K562 (cell line): ENCODE data around the gene BRMS1. TPM values are rescaled to one million over a fixed set of nuclear protein-coding genes. Genes with fewer than 3 reads are reported as not detected.
A peak's percentile ranks its signal among the peaks of the same experiment; 100 is the strongest.

ENCODE experiments used
- ATAC-seq: fragments of 200-7000 bp; cut with Tn5 transposase; 3 replicates; pipeline ENCODE4 v1.9.1; 2020; ENCODE audit warnings: moderate library complexity
- BruUV-seq: library from RNA; stranded (reverse); fragments of 400-500 nt; replicated peaks from 2 replicates; lab custom pipeline; 2021; lab: Mats Ljungman, UMichigan
- CTCF ChIA-PET: fragments of 300-600 bp; formaldehyde crosslinking; extraction: SDS; loops from one replicate; lab custom pipeline; 2021; ENCODE audit warnings: low intra/inter-chr PET ratio; lab: Yijun Ruan, JAX
- POLR2A ChIA-PET: fragments of 300-600, 350-650 bp; sonication (Branson Sonifier 250); formaldehyde crosslinking; extraction: SDS; loops from one replicate; lab custom pipeline; 2021; ENCODE audit warnings: antibody characterized with exemption, inconsistent platforms; lab: Yijun Ruan, JAX
- DNase-seq, 4 experiments: peaks; one replicate each; pipeline versions ENCODE4 v3.0.0 to v3.0.0-alpha.2; 2011 to 2018; ENCODE audit warnings: low spot score in 3 of 4, mixed read lengths in 3 of 4; ENCODE audit errors: extremely low read depth in 1 of 4
- FAIRE-seq: peaks from 2 replicates; lab custom pipeline; 2011; peaks lifted over from hg19 to GRCh38; lab: Jason Lieb, UNC
- H2AFZ ChIP-seq: 2 replicates; pipeline ENCODE4 v1.6.0; 2011; ENCODE audit warnings: low read depth, low read length, control low read depth, inconsistent platforms
- H3K27ac ChIP-seq: fragments of 200-600 bp; 3 replicates; pipeline ENCODE4 v1.8.0; 2011; ENCODE audit warnings: low read depth, mild to moderate bottlenecking, control low read depth, inconsistent platforms, low read length, moderate library complexity, mixed read lengths; ENCODE audit errors: extremely low read depth
- H3K27me3 ChIP-seq, 2 experiments: fragments of 300-600 bp in 1 of 2; 2 replicates in 1 of 2; 3 replicates in 1 of 2; pipeline versions ENCODE4 v1.6.0 to v1.8.0; 2011; ENCODE audit warnings: inconsistent platforms in 2 of 2, low read length in 2 of 2, mild to moderate bottlenecking in 1 of 2, mixed read lengths in 1 of 2, moderate library complexity in 1 of 2; ENCODE audit not compliant: control insufficient read depth in 2 of 2, insufficient read depth in 2 of 2
- H3K36me3 ChIP-seq: fragments of 300-600 bp; 3 replicates; pipeline ENCODE4 v1.8.0; 2011; ENCODE audit warnings: mild to moderate bottlenecking, low read length, inconsistent platforms; ENCODE audit not compliant: control insufficient read depth, insufficient read depth
- H3K4me1 ChIP-seq, 2 experiments: fragments of 200-600 bp in 1 of 2; replicated peaks in 1 of 2; 2 replicates in 1 of 2; 3 replicates in 1 of 2; pipeline versions ENCODE4 v1.5.1 to v1.8.0; 2011; ENCODE audit warnings: inconsistent platforms in 2 of 2, low read length in 2 of 2, mild to moderate bottlenecking in 1 of 2, mixed read lengths in 1 of 2, moderate library complexity in 1 of 2; ENCODE audit not compliant: control insufficient read depth in 2 of 2, insufficient read depth in 2 of 2
- H3K4me2 ChIP-seq: 2 replicates; pipeline ENCODE4 v1.6.1; 2011; ENCODE audit warnings: low read length, control low read depth, inconsistent platforms, mixed read lengths; ENCODE audit not compliant: insufficient read depth
- H3K4me3 ChIP-seq: fragments of 200-600 bp; sonication (generic), shearing (Covaris generic); 2 replicates; pipeline ENCODE4 v1.5.1; 2016; ENCODE audit warnings: control low read depth, inconsistent platforms
- H3K79me2 ChIP-seq: fragments of 200-600 bp; 3 replicates; pipeline ENCODE4 v1.8.0; 2011; ENCODE audit warnings: low read length, inconsistent platforms; ENCODE audit not compliant: control insufficient read depth, insufficient read depth
- H3K9ac ChIP-seq, 2 experiments: 2 replicates each; pipeline versions ENCODE4 v1.6.0 to v1.6.1; 2011; ENCODE audit warnings: low read depth in 2 of 2, low read length in 2 of 2, control low read depth in 1 of 2, inconsistent platforms in 1 of 2, mild to moderate bottlenecking in 1 of 2, mixed read lengths in 1 of 2; ENCODE audit not compliant: insufficient read depth in 1 of 2
- H3K9me1 ChIP-seq: one replicate; pipeline ENCODE4 v1.6.0; 2011; ENCODE audit warnings: inconsistent platforms, mild to moderate bottlenecking, low read length, moderate library complexity; ENCODE audit not compliant: control insufficient read depth, insufficient read depth
- H3K9me3 ChIP-seq: replicated peaks from 2 replicates; pipeline ENCODE4 v1.5.1; 2011; ENCODE audit warnings: low read depth, low read length, inconsistent platforms; ENCODE audit not compliant: control insufficient read depth, insufficient read depth
- H4K20me1 ChIP-seq: replicated peaks from 2 replicates; pipeline ENCODE4 v1.6.1; 2011; ENCODE audit warnings: low read length, inconsistent platforms, mixed read lengths; ENCODE audit not compliant: control insufficient read depth, insufficient read depth
- CTCF ChIP-seq, 3 experiments: IDR thresholded peaks in 2 of 3; conservative IDR thresholded peaks in 1 of 3; 2 replicates each; pipeline ENCODE4 v1.5.1; 2011 to 2012; ENCODE audit warnings: low read length in 3 of 3, mild to moderate bottlenecking in 3 of 3, control low read depth in 2 of 3, improper control_type of control experiment in 1 of 3, inconsistent platforms in 1 of 3, low read depth in 1 of 3, mixed read lengths in 1 of 3, moderate library complexity in 1 of 3; ENCODE audit not compliant: insufficient read depth in 2 of 3
- ETV5 ChIP-seq: sonication (generic); formaldehyde crosslinking; IDR thresholded peaks from 2 replicates; pipeline ENCODE4 v1.4.0; 2020; ENCODE audit warnings: low read depth, mild to moderate bottlenecking, missing genetic modification reagents
- SIX5 ChIP-seq, 2 experiments: IDR thresholded peaks; 2 replicates each; pipeline ENCODE4 v1.6.1; 2011; ENCODE audit warnings: low read length in 2 of 2, borderline replicate concordance in 1 of 2, low read depth in 1 of 2, mild to moderate bottlenecking in 1 of 2, moderate library complexity in 1 of 2; ENCODE audit not compliant: insufficient read depth in 1 of 2
- SMARCA5 ChIP-seq: fragments of 450-650 bp; IDR thresholded peaks from 2 replicates; pipeline ENCODE4 v1.6.1; 2016
- SRSF1 ChIP-seq: fragments of 200-400 bp; formaldehyde crosslinking; IDR thresholded peaks from 2 replicates; pipeline ENCODE4 v1.6.1; 2017; ENCODE audit warnings: mild to moderate bottlenecking, low read depth, low read length, moderate library complexity
- ZNF354B ChIP-seq: fragments of 250-450 bp; sonication (Bioruptor Pico); IDR thresholded peaks from 2 replicates; pipeline ENCODE4 v1.4.0; 2020
- WGBS: fragments of 100-300 bp; shearing (Covaris generic); methylation state at CpG from one replicate; pipeline ENCODE4 v1.1.6; 2016; ENCODE audit warnings: low coverage, mixed read lengths; ENCODE audit not compliant: insufficient coverage; ENCODE audit errors: missing lambda C conversion rate; 5-methylcytosine and 5-hydroxymethylcytosine counted together
- in situ Hi-C: fragments of 300-500 bp; cut with MboI; formaldehyde crosslinking; loops from 4 replicates; pipeline ENCODE4 v1.15.0; 2018; ENCODE audit warnings: inconsistent platforms, mixed read lengths
- intact Hi-C: fragments of 100-400 bp; cut with micrococcal nuclease; formaldehyde crosslinking; loops from 2 replicates; pipeline ENCODE4 v1.14.2; 2022
- polyA plus RNA-seq, 8 experiments: library from polyadenylated mRNA; depleted of rRNA in 4 of 8; stranded (reverse) in 5 of 8; unstranded in 3 of 8; fragments of >200 nt; fragmentation: Nextera tagmentation in 2 of 8; fragmentation: Illumina TruSeq in 1 of 8; extraction: Ambion mirVana in 2 of 8; extraction: Trizol in 1 of 8; gene quantifications; 2 replicates each; pipeline versions ENCODE4 v1.2.1 to v1.2.3, GENCODE V29; 2011 to 2014; ENCODE audit warnings: inconsistent platforms in 1 of 8, missing spikeins in 1 of 8
- total RNA-seq, 7 experiments: library from RNA; depleted of rRNA in 6 of 7; stranded (reverse); fragments of >200 nt in 6 of 7; fragmentation: Illumina TruSeq in 2 of 7; extraction: Trizol in 2 of 7; gene quantifications; 2 replicates each; pipeline versions ENCODE4 v1.2.1 to v1.2.3, GENCODE V29; 2011 to 2021; ENCODE audit warnings: low replicate concordance in 1 of 7

BRMS1 gene
- total and polyA plus RNA-seq, 9 of the 15 experiments (the other 6 are each of a cell fraction or from before 2014, with no cell fraction given) = 2.2 to 78.8 (median 33.4) TPM

DNA sequence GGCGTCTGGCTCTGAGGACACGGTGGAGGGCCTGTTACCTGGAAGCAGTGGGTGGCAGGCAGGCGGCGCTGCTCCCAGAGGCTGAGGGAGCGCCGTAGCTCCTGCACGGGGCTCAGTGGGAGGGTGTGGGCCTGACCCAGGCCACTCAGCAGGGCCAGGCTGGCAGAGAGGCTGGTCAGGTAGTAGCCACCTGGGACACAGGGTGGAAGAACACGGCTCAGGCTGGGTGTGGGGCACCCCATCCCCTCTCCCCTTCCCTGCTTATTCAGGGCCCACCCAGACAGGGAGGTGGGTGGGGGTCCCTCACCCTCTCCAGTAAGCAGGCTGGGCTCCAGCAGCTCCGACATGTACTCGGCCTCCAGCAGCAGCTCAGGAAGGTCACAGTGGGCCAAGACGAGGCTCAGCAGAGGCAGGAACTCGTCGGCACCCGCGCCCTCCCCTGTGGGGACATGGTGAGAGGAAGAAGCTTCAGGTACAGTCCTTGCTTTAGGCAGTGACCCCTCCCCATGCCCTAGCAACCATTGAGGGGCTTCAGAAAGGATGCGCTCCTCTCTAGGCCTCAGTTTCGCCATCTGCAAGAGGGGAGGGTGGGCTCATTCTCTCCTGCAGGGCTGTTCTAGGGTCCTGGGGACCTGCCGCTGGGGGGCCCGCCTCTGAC is 11.6 kb downstream of the BRMS1 start:
- Histone ChIP-seq H3K9ac (peak overlapping the region in 1 of 2 experiments; percentile 61; a peak in 2 of 4 replicates), H3K4me1 (peaks cover 19 to 74% of the 10 kb centered on the region in 2 experiments), H3K27ac (no peak overlapping the region), H3K9me3 (no peaks in the 10 kb centered on the region), H3K36me3 (peaks cover 13% of the 10 kb centered on the region; the same call in 1 of the 3 replicates), H3K79me2 (no peaks in the 10 kb centered on the region), H4K20me1 (0 out of 2 replicates have a peak, but pooled peaks cover 3% of the 10 kb centered on the region), H3K4me2 (no peak overlapping the region), H3K4me3 (no peak overlapping the region), H2AFZ (no peak overlapping the region), H3K9me1 (no peaks in the 10 kb centered on the region), H3K27me3 (no peaks in the 10 kb centered on the region)
- TF ChIP-seq ETV5 (CRISPR knock-in tag) (no peak), SMARCA5 (0 out of 2 replicates have a peak, but pooled peaks have one; percentile 2), SRSF1 (no peak), CTCF (IDR thresholded peaks at IDR 0.05 in 2 of 3, conservative IDR thresholded peaks at IDR 0.05 in 1 of 3; ENCODE audit: insufficient read depth in 2 of 3, low read depth in 1 of 3, low read length in 3 of 3) (peak in 1 of 3 experiments; percentile 22; a peak in 1 of 6 replicates), SIX5 (IDR thresholded peaks at IDR 0.05; ENCODE audit: borderline replicate concordance in 1 of 2, insufficient read depth in 1 of 2, low read depth in 1 of 2, low read length in 2 of 2) (no peak), ZNF354B (no peak)
- POLR2A ChIA-PET = interaction anchor here (1.0 to 1.2 kb wide), 2 partner anchors 9 to 15 kb away, joined by 3 to 6 read pairs; no protein-coding TSS in a partner anchor
- intact Hi-C loops (no loop called here), in situ Hi-C loops (no loop called here)
- no TSS peak for BruUV-seq
- FAIRE-seq (no peak), DNase-seq (no peak), ATAC-seq (no peak)
- CTCF ChIA-PET = interaction anchor here (0.9 kb wide), 1 partner anchor 75 kb away, joined by 3 read pairs; no protein-coding TSS in a partner anchor
- WGBS = 47% methylated on average over 19 of the region's 19 CpGs
